Breast epithelium (tissue), 4 donors: ENCODE results near the gene CCDC57. TPM values are rescaled to one million over a fixed set of nuclear protein-coding genes. Genes with fewer than 3 reads are reported as not detected.
A peak's percentile ranks its signal among the peaks of the same experiment; 100 is the strongest.
"Not testable (repeated sequence)": the region's sequence is repeated elsewhere in the genome, so short reads cannot be mapped to it uniquely, and the experiment has no call there.

ENCODE experiments used
- DNase-seq, 2 donors: peaks; one replicate each; pipeline ENCODE4 v3.0.0-alpha.2; 2019; ENCODE audit warnings: low spot score in 2 of 2
- H3K27ac ChIP-seq, 2 donors: fragments of 200-600 bp; sonication (generic) in 1 of 2; one replicate each; pipeline ENCODE4 v1.5.1; 2016 to 2019; ENCODE audit warnings: mild to moderate bottlenecking in 1 of 2
- H3K27me3 ChIP-seq, 2 donors: fragments of 200-600 bp; sonication (generic) in 1 of 2; one replicate each; pipeline versions ENCODE4 v1.5.1 to v1.6.0; 2017 to 2019; ENCODE audit warnings: control low read depth in 1 of 2, mild to moderate bottlenecking in 1 of 2
- H3K36me3 ChIP-seq: fragments of 200-600 bp; one replicate; pipeline ENCODE4 v1.5.1; 2019
- H3K4me1 ChIP-seq, 2 donors: fragments of 200-600 bp; sonication (generic); one replicate each; pipeline ENCODE4 v1.5.1; 2016 to 2019; ENCODE audit warnings: control low read depth in 1 of 2
- H3K4me3 ChIP-seq, 3 donors: fragments of 200-600 bp; sonication (generic); 1 replicate in 2 of 3; 2 replicates in 1 of 3; pipeline ENCODE4 v1.5.1; 2016 to 2019; ENCODE audit warnings: mild to moderate bottlenecking in 3 of 3, moderate library complexity in 2 of 3
- H3K9me3 ChIP-seq, 2 donors: fragments of 200-600 bp; sonication (generic) in 1 of 2; one replicate each; pipeline ENCODE4 v1.5.1; 2016 to 2019; ENCODE audit warnings: control low read depth in 1 of 2
- CTCF ChIP-seq, 3 donors: fragments of 450-650 bp; IDR thresholded peaks; one replicate each; pipeline ENCODE4 v1.5.1; 2016 to 2017; ENCODE audit warnings: antibody characterized with exemption in 3 of 3, mild to moderate bottlenecking in 3 of 3, moderate library complexity in 3 of 3
- POLR2A ChIP-seq: fragments of 450-650 bp; IDR thresholded peaks from one replicate; pipeline ENCODE4 v1.6.1; 2016; ENCODE audit warnings: antibody characterized with exemption, mild to moderate bottlenecking, moderate library complexity
- POLR2AphosphoS5 ChIP-seq, 3 donors: sonication (generic); formaldehyde crosslinking; IDR thresholded peaks; one replicate each; pipeline ENCODE4 v1.6.1; 2017; ENCODE audit warnings: antibody characterized with exemption in 3 of 3
- intact Hi-C: fragments of 100-400 bp; cut with DNase I; formaldehyde crosslinking; loops from one replicate; pipeline ENCODE4 v1.15.1; 2023; ENCODE audit warnings: low total_unique reads
- total RNA-seq, 3 donors: library from RNA; depleted of rRNA; stranded (reverse); fragments of >200 nt; gene quantifications; one replicate each; pipeline ENCODE4 v1.1.0, GENCODE V29; 2016

CCDC57 gene
- total RNA-seq, 3 donors from 2014 or later = 13.4 to 56.9 (median 52.8) TPM

- H3K9me3 ChIP-seq = no peaks in the 10 kb centered on the region
- TF ChIP-seq CTCF (IDR thresholded peaks at IDR 0.05) (no peak), POLR2A (no peak), POLR2AphosphoS5 (IDR thresholded peaks at IDR 0.05) (no peak)
- no peaks in the 10 kb centered on the region for H3K36me3 ChIP-seq
- H3K27me3 ChIP-seq = no peaks in the 10 kb centered on the region
- H3K4me3 ChIP-seq = no peak overlapping the region
- H3K27ac ChIP-seq = no peak overlapping the region
- no peaks in the 10 kb centered on the region for H3K4me1 ChIP-seq
- intact Hi-C loops = no loop called here
- no peak for DNase-seq
Observed at GRCh38 chr17:82198092-82198491, 14.6 kb downstream of the CCDC57 start.

GRCh38 chr17:82195675-82196672 is 16.7 kb downstream of the CCDC57 start:
- H3K36me3 ChIP-seq = no peaks in the 10 kb centered on the region
- intact Hi-C loops = no loop called here
- H3K4me1 ChIP-seq = no peaks in the 10 kb centered on the region
- no peak overlapping the region for H3K4me3 ChIP-seq
- no peaks in the 10 kb centered on the region for H3K9me3 ChIP-seq
- no peak overlapping the region for H3K27ac ChIP-seq
- no peak for DNase-seq
- H3K27me3 ChIP-seq = no peaks in the 10 kb centered on the region
- TF ChIP-seq POLR2AphosphoS5 (IDR thresholded peaks at IDR 0.05) = no peak
- TF ChIP-seq POLR2A = no peak
- TF ChIP-seq CTCF (IDR thresholded peaks at IDR 0.05) = no peak

- Histone ChIP-seq H3K36me3 (no peaks in the 10 kb centered on the region), H3K4me1 (no peaks in the 10 kb centered on the region), H3K9me3 (no peaks in the 10 kb centered on the region), H3K27ac (no peak overlapping the region), H3K27me3 (no peaks in the 10 kb centered on the region), H3K4me3 (no peak overlapping the region)
- intact Hi-C loops = no loop called here
- no peak for DNase-seq
- TF ChIP-seq POLR2AphosphoS5 (IDR thresholded peaks at IDR 0.05) (no peak), CTCF (IDR thresholded peaks at IDR 0.05) (no peak), POLR2A (no peak)
Observed at GRCh38 chr17:82194765-82195164, 17.9 kb downstream of the CCDC57 start.

- TF ChIP-seq POLR2AphosphoS5 (IDR thresholded peaks at IDR 0.05) = no peak
- TF ChIP-seq CTCF (IDR thresholded peaks at IDR 0.05) = no peak
- TF ChIP-seq POLR2A = no peak
- peak overlapping the region in 1 of 3 donors; percentile 17 for H3K4me3 ChIP-seq
- H3K4me1 ChIP-seq = no peaks in the 10 kb centered on the region
- intact Hi-C loops = no loop called here
- H3K27me3 ChIP-seq = no peaks in the 10 kb centered on the region
- no peak overlapping the region for H3K27ac ChIP-seq
- DNase-seq = no peak
- no peaks in the 10 kb centered on the region for H3K36me3 ChIP-seq
- no peaks in the 10 kb centered on the region for H3K9me3 ChIP-seq
Observed at GRCh38 chr17:82193520-82194220, 19.0 kb downstream of the CCDC57 start.

GRCh38 chr17:82193050-82193449 is 19.6 kb downstream of the CCDC57 start:
- intact Hi-C loops, H3K27ac ChIP-seq, H3K9me3 ChIP-seq, H3K27me3 ChIP-seq, H3K4me1 ChIP-seq, H3K36me3 ChIP-seq, H3K4me3 ChIP-seq, DNase-seq: not testable (repeated sequence)
